Prostate gland (tissue), 2 donors: Measurements from ENCODE around the gene DLG2.

Experiments used
- CTCF ChIP-seq, 4 experiments: fragments of 200-600 bp in 2 of 4; fragments of 450-650 bp in 2 of 4; sonication (generic) in 2 of 4; IDR thresholded peaks; 1 replicate in 3 of 4; 2 replicates in 1 of 4; pipeline ENCODE4 v1.5.1; 2016 to 2019; ENCODE audit warnings: antibody characterized with exemption in 4 of 4, mild to moderate bottlenecking in 2 of 4, moderate library complexity in 2 of 4
- POLR2A ChIP-seq: fragments of 450-650 bp; IDR thresholded peaks from one replicate; pipeline ENCODE4 v1.6.1; 2016; ENCODE audit warnings: antibody characterized with exemption, mild to moderate bottlenecking
- POLR2AphosphoS5 ChIP-seq: sonication (generic); formaldehyde crosslinking; IDR thresholded peaks from one replicate; pipeline ENCODE4 v1.6.1; 2017; ENCODE audit warnings: antibody characterized with exemption

GRCh38 chr11:84775503-84775902, 851.6 kb downstream of the DLG2 start:
- no peak for TF ChIP-seq CTCF (IDR thresholded peaks at IDR 0.05)
- no peak for TF ChIP-seq POLR2A
- TF ChIP-seq POLR2AphosphoS5, result no peak
